Vagina (tissue), 2 donors: ENCODE data around the gene IRAK1.

Source experiments
- CTCF ChIP-seq, 3 experiments: fragments of 450-650 bp in 2 of 3; fragments of 200-600 bp in 1 of 3; sonication (generic) in 1 of 3; IDR thresholded peaks; one replicate each; pipeline ENCODE4 v1.5.1; 2017 to 2019; ENCODE audit warnings: antibody characterized with exemption in 3 of 3, mild to moderate bottlenecking in 2 of 3, moderate library complexity in 2 of 3
- POLR2A ChIP-seq, 2 donors: fragments of 450-650 bp; IDR thresholded peaks; one replicate each; pipeline ENCODE4 v1.6.1; 2017; ENCODE audit warnings: antibody characterized with exemption in 2 of 2, mild to moderate bottlenecking in 2 of 2, moderate library complexity in 2 of 2
- POLR2AphosphoS5 ChIP-seq, 2 donors: sonication (generic); formaldehyde crosslinking; IDR thresholded peaks; one replicate each; pipeline ENCODE4 v1.9.0; 2017; ENCODE audit warnings: antibody characterized with exemption in 2 of 2, mild to moderate bottlenecking in 2 of 2, low read depth in 1 of 2; ENCODE audit not compliant: insufficient read depth in 1 of 2

GRCh38 chrX:154048398-154048797 is 28.7 kb upstream of the IRAK1 start:
- TF ChIP-seq CTCF (IDR thresholded peaks at IDR 0.05) (no peak), POLR2AphosphoS5 (IDR thresholded peaks at IDR 0.05; ENCODE audit: insufficient read depth in 1 of 2, low read depth in 1 of 2) (no peak), POLR2A (IDR thresholded peaks at IDR 0.05) (no peak)
